Endothelial cell (in vitro differentiated cells): ENCODE data around the gene LY6G6F. TPM values are rescaled to one million over a fixed set of nuclear protein-coding genes. Genes with fewer than 3 reads are reported as not detected.

Source experiments
- DNase-seq: peaks from one replicate; pipeline ENCODE4 v3.0.0; 2021; ENCODE audit warnings: low spot score
- H3K27ac Mint-ChIP-seq: one replicate; pipeline ENCODE4 v1.8.0; 2021; ENCODE audit warnings: mixed read lengths, inconsistent platforms; ENCODE audit not compliant: unreplicated experiment
- H3K27me3 Mint-ChIP-seq: one replicate; pipeline ENCODE4 v1.8.0; 2021; ENCODE audit warnings: mild to moderate bottlenecking, moderate library complexity, mixed read lengths, inconsistent platforms; ENCODE audit not compliant: unreplicated experiment
- H3K36me3 Mint-ChIP-seq: one replicate; pipeline ENCODE4 v1.8.0; 2021; ENCODE audit warnings: mild to moderate bottlenecking, low read depth, mixed read lengths, inconsistent platforms; ENCODE audit not compliant: unreplicated experiment
- H3K4me1 Mint-ChIP-seq: one replicate; pipeline ENCODE4 v1.8.0; 2021; ENCODE audit warnings: mild to moderate bottlenecking, mixed read lengths, inconsistent platforms; ENCODE audit not compliant: unreplicated experiment
- H3K4me3 Mint-ChIP-seq: one replicate; pipeline ENCODE4 v1.8.0; 2021; ENCODE audit warnings: mild to moderate bottlenecking, mixed read lengths, inconsistent platforms; ENCODE audit not compliant: unreplicated experiment
- H3K9me3 Mint-ChIP-seq: one replicate; pipeline ENCODE4 v1.8.0; 2021; ENCODE audit warnings: mixed read lengths, inconsistent platforms; ENCODE audit not compliant: unreplicated experiment
- microRNA-seq: library from miRNA; unstranded; fragments of <30 nt; microRNA quantifications from one replicate; pipeline ENCODE4, GENCODE V29; 2020; ENCODE audit not compliant: unreplicated experiment
- total RNA-seq: library from RNA; stranded (reverse); fragmentation: NEBNext Ultra II Directional; extraction: Animal tissue kit (Norgen Biotek cat#: 25700); gene quantifications from one replicate; pipeline ENCODE4 v1.2.1, GENCODE V29; 2021; ENCODE audit not compliant: unreplicated experiment
- TF ChIP-seq, protein P1 (sequence below): fragments of 200-600 bp; sonication (generic); IDR thresholded peaks from one replicate; pipeline ENCODE4 v1.5.0; 2021; ENCODE audit warnings: antibody characterized with exemption; ENCODE audit not compliant: unreplicated experiment

LY6G6F gene
- total RNA-seq, 1 donor from 2014 or later: not detected

DNA sequence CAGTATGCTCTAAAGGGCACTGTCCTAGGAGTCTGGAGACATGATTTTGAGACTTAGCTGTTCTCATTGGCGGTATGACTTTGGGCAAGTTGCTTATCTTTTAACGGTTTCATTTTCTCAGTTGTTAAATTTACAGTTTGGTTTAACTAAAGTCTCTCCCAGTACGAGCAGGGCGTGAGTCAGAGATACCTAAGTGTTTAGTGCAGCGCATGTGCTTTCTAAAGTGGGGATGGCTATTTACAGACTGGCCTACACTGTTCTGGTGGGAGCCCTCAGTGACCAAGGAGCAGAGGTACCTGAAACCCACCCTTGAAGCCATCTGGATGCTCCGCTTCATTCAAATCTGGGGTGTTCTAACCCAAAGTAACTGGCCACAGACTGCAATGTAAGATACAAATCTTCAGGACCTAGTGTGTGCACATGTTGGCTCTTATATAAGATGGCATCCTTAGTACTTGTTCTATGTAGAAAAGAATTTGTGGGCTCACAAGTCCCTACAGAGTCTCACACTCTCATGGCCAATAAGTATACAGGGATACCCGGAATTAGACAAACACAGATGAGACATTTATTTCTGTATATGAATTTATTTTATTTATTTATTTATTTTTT, 43.9 kb downstream of the LY6G6F start:
- no peak for DNase-seq
- TF ChIP-seq, protein P1, sequence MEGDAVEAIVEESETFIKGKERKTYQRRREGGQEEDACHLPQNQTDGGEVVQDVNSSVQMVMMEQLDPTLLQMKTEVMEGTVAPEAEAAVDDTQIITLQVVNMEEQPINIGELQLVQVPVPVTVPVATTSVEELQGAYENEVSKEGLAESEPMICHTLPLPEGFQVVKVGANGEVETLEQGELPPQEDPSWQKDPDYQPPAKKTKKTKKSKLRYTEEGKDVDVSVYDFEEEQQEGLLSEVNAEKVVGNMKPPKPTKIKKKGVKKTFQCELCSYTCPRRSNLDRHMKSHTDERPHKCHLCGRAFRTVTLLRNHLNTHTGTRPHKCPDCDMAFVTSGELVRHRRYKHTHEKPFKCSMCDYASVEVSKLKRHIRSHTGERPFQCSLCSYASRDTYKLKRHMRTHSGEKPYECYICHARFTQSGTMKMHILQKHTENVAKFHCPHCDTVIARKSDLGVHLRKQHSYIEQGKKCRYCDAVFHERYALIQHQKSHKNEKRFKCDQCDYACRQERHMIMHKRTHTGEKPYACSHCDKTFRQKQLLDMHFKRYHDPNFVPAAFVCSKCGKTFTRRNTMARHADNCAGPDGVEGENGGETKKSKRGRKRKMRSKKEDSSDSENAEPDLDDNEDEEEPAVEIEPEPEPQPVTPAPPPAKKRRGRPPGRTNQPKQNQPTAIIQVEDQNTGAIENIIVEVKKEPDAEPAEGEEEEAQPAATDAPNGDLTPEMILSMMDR: no peak
- Mint-ChIP-seq H3K27ac (no peak overlapping the region), H3K4me3 (no peak overlapping the region), H3K27me3 (peaks cover 2% of the 10 kb centered on the region), H3K36me3 (peaks cover under 1% of the 10 kb centered on the region), H3K4me1 (no peaks in the 10 kb centered on the region), H3K9me3 (no peaks in the 10 kb centered on the region)

- H3K36me3 Mint-ChIP-seq: no peaks in the 10 kb centered on the region
- no peak overlapping the region for H3K4me3 Mint-ChIP-seq
- no peaks in the 10 kb centered on the region for H3K9me3 Mint-ChIP-seq
- no peak for DNase-seq
- TF ChIP-seq, protein P1: no peak
- H3K27me3 Mint-ChIP-seq: no peaks in the 10 kb centered on the region
- no peak overlapping the region for H3K27ac Mint-ChIP-seq
- no peaks in the 10 kb centered on the region for H3K4me1 Mint-ChIP-seq
Measured at GRCh38 chr6:31752739-31753319, 46.2 kb downstream of the LY6G6F start.

GRCh38 chr6:31758281-31758680, 51.6 kb downstream of the LY6G6F start:
- Mint-ChIP-seq H3K36me3 (peaks cover 17% of the 10 kb centered on the region), H3K27ac (no peak overlapping the region), H3K4me3 (no peak overlapping the region), H3K27me3 (peaks cover 4% of the 10 kb centered on the region), H3K4me1 (peaks cover 5% of the 10 kb centered on the region), H3K9me3 (no peaks in the 10 kb centered on the region)
- DNase-seq: no peak
- TF ChIP-seq, protein P1: no peak

Small RNA genes within 50 kb of the gene (microRNA-seq; reads per million reads assigned to microRNA genes)
- 4.3 reads per million, percentile 46 among the genes with 10 or more reads in this experiment for gene MIR4646

Other genes with a start within 250 kb of the LY6G6F start
- gene MICB, start 208.7 kb upstream of the LY6G6F start, total RNA-seq: 3.6 TPM
- gene MCCD1, start 177.9 kb upstream of the LY6G6F start, total RNA-seq: not detected
- 336 TPM for gene DDX39B, start 164.9 kb upstream of the LY6G6F start, total RNA-seq
- gene ATP6V1G2, start 160.3 kb upstream of the LY6G6F start, total RNA-seq: 1.8 TPM
- gene NFKBIL1, start 159.3 kb upstream of the LY6G6F start, total RNA-seq: 13.4 TPM
- not detected for gene LTA, start 134.6 kb upstream of the LY6G6F start, total RNA-seq
- not detected for gene TNF, start 131.3 kb upstream of the LY6G6F start, total RNA-seq
- not detected for gene LTB, start 124.4 kb upstream of the LY6G6F start, total RNA-seq
- gene LST1, start 120.6 kb upstream of the LY6G6F start, total RNA-seq: 1.7 TPM
- not detected for gene NCR3, start 113.9 kb upstream of the LY6G6F start, total RNA-seq
- gene AIF1, start 91.6 kb upstream of the LY6G6F start, total RNA-seq: 22.8 TPM
- 149 TPM for gene PRRC2A, start 86.2 kb upstream of the LY6G6F start, total RNA-seq
- gene BAG6, start 54.2 kb upstream of the LY6G6F start, total RNA-seq: 312 TPM
- gene APOM, start 51.0 kb upstream of the LY6G6F start, total RNA-seq: 0.92 TPM
- gene C6orf47, start 46.1 kb upstream of the LY6G6F start, total RNA-seq: 13.1 TPM
- gene GPANK1, start 41.9 kb upstream of the LY6G6F start, total RNA-seq: 8.9 TPM
- gene CSNK2B, start 40.8 kb upstream of the LY6G6F start, total RNA-seq: 164 TPM
- gene LY6G5B, start 36.9 kb upstream of the LY6G6F start, total RNA-seq: 16.3 TPM
- gene LY6G5C, start 25.8 kb upstream of the LY6G6F start, total RNA-seq: 22.0 TPM
- 54.7 TPM for gene ABHD16A, start 3.5 kb upstream of the LY6G6F start, total RNA-seq
- not detected for gene LY6G6D, start 8.5 kb downstream of the LY6G6F start, total RNA-seq
- gene LY6G6C, start 14.9 kb downstream of the LY6G6F start, total RNA-seq: 0.28 TPM
- not detected for gene MPIG6B, start 16.5 kb downstream of the LY6G6F start, total RNA-seq
- gene DDAH2, start 22.4 kb downstream of the LY6G6F start, total RNA-seq: 145 TPM
- 420 TPM for gene CLIC1, start 29.7 kb downstream of the LY6G6F start, total RNA-seq
- gene MSH5, start 33.1 kb downstream of the LY6G6F start, total RNA-seq: 16.1 TPM
- 2.4 TPM for gene SAPCD1, start 55.8 kb downstream of the LY6G6F start, total RNA-seq
- 0.74 TPM for gene VWA7, start 70.5 kb downstream of the LY6G6F start, total RNA-seq
- 53.0 TPM for gene VARS1, start 88.9 kb downstream of the LY6G6F start, total RNA-seq
- gene LSM2, start 100.1 kb downstream of the LY6G6F start, total RNA-seq: 57.1 TPM
- 0.82 TPM for gene HSPA1L, start 108.4 kb downstream of the LY6G6F start, total RNA-seq
- 27.2 TPM for gene HSPA1A, start 108.7 kb downstream of the LY6G6F start, total RNA-seq
- 19.8 TPM for gene HSPA1B, start 120.9 kb downstream of the LY6G6F start, total RNA-seq
- gene NEU1, start 156.0 kb downstream of the LY6G6F start, total RNA-seq: 31.9 TPM
- gene SLC44A4, start 172.1 kb downstream of the LY6G6F start, total RNA-seq: 1.6 TPM
- gene EHMT2, start 190.8 kb downstream of the LY6G6F start, total RNA-seq: 53.4 TPM
- gene ZBTB12, start 195.2 kb downstream of the LY6G6F start, total RNA-seq: 9.0 TPM
- gene C2, start 220.9 kb downstream of the LY6G6F start, total RNA-seq: 0.82 TPM
- gene CFB, start 239.2 kb downstream of the LY6G6F start, total RNA-seq: not detected